ENCODE results near the gene GPR37. TPM values are rescaled to one million over a fixed set of nuclear protein-coding genes. Genes with fewer than 3 reads are reported as not detected.

Gene GPR37
- total and polyA plus RNA-seq, 10 of the 15 experiments (the other 5 are each of a cell fraction or from before 2014, with no cell fraction given) = 0.02 TPM; not detected in 9

- TF ChIP-seq ZBTB11 (CRISPR knock-in tag; IDR thresholded peaks at IDR 0.05) (no peak), POLR2AphosphoS2 (IDR thresholded peaks at IDR 0.05; ENCODE audit: low read depth, low read length) (no peak), FOXM1 (IDR thresholded peaks at IDR 0.05; ENCODE audit: low read depth, low read length) (no peak)
These were observed 35.8 kb upstream of the GPR37 start (continued) for GRCh38 chr7:124801330-124801895.

- no peak for FAIRE-seq
- ChIA-PET POLR2A (no interaction called here), RAD21 (ENCODE audit: unreplicated experiment) (no interaction called here), CTCF (interaction anchor here (1.2 kb wide), 1 partner anchor 55 kb away, joined by 3 read pairs; no protein-coding TSS in a partner anchor), SMC1A (ENCODE audit: uncharacterized antibody, unreplicated experiment) (interaction anchor here (0.7 kb wide), 1 partner anchor 15 kb away, joined by 3 read pairs; no protein-coding TSS in a partner anchor)
- no peak overlapping the region for H3K4me2 ChIP-seq (ENCODE audit: control insufficient read depth, insufficient read depth)
- ATAC-seq = no peak
- H2AFZ ChIP-seq (ENCODE audit: control insufficient read depth, low read depth, low read length) = no peak overlapping the region
- intact Hi-C loops (cut with micrococcal nuclease; ENCODE audit: unreplicated experiment) (no loop called here), in situ Hi-C loops (cut with MboI) (no loop called here)
- H3K79me2 ChIP-seq (ENCODE audit: control insufficient read depth, insufficient read depth, low read length) = no peaks in the 10 kb centered on the region
- DNase-seq (ENCODE audit: low read depth, low spot score) = no peak
- no TSS peak for BruUV-seq (replicated peaks)
- H3K27ac ChIP-seq (ENCODE audit: control insufficient read depth, insufficient read depth) = no peak overlapping the region
- H3K4me1 ChIP-seq (ENCODE audit: control insufficient read depth, insufficient read depth, low read length) = no peaks in the 10 kb centered on the region
- WGBS (ENCODE audit: insufficient coverage, insufficient replicate concordance, low lambda C conversion rate, missing lambda C conversion rate) = 33% methylated on average over 2 of the region's 2 CpGs
- H3K9ac ChIP-seq (ENCODE audit: control insufficient read depth, insufficient read depth, low read length) = no peak overlapping the region
- H4K20me1 ChIP-seq (ENCODE audit: control insufficient read depth, insufficient read depth) = no peaks in the 10 kb centered on the region
- H3K27me3 ChIP-seq (replicated peaks in 1 of 2; ENCODE audit: control insufficient read depth in 2 of 2, insufficient read depth in 2 of 2, low read length in 1 of 2) = no peaks in the 10 kb centered on the region
- no peaks in the 10 kb centered on the region for H3K9me3 ChIP-seq (replicated peaks; ENCODE audit: control insufficient read depth, insufficient read depth, low read length)
- H3K36me3 ChIP-seq (ENCODE audit: control insufficient read depth in 2 of 2, insufficient read depth in 2 of 2, low read length in 1 of 2) = no peaks in the 10 kb centered on the region
- no peak overlapping the region for H3K4me3 ChIP-seq
- TF ChIP-seq CHD2 (IDR thresholded peaks at IDR 0.05; ENCODE audit: borderline replicate concordance, low read depth, low read length) (no peak), SRF (IDR thresholded peaks at IDR 0.05; ENCODE audit: low read depth in 2 of 2, low read length in 2 of 2) (no peak), ATF7 (IDR thresholded peaks at IDR 0.05; ENCODE audit: low read depth) (no peak), RCOR1 (conservative IDR thresholded peaks at IDR 0.05; ENCODE audit: low read depth, low read length) (no peak), SP1 (IDR thresholded peaks at IDR 0.05; ENCODE audit: low read depth, low read length) (no peak), CREB1 (IDR thresholded peaks at IDR 0.05; ENCODE audit: low read depth) (no peak), NFIC (IDR thresholded peaks at IDR 0.05; ENCODE audit: low read depth, low read length) (no peak), TBL1XR1 (IDR thresholded peaks at IDR 0.05; ENCODE audit: low read depth, low read length) (no peak), SIX5 (IDR thresholded peaks at IDR 0.05; ENCODE audit: low read depth, low read length, severe bottlenecking) (no peak), PBX3 (IDR thresholded peaks at IDR 0.05; ENCODE audit: insufficient replicate concordance, low read depth, low read length) (no peak), NR2C1 (IDR thresholded peaks at IDR 0.05) (no peak), PKNOX1 (IDR thresholded peaks at IDR 0.05) (no peak), MEF2B (IDR thresholded peaks at IDR 0.05; ENCODE audit: partially characterized antibody, poor library complexity, severe bottlenecking) (no peak), NRF1 (conservative IDR thresholded peaks at IDR 0.05; ENCODE audit: low read depth, low read length) (no peak)
These were observed 34.8 kb upstream of the GPR37 start for GRCh38 chr7:124800386-124800785.

All from GM12878 (cell line).